CD14-positive monocyte (primary cell): ENCODE measurements around the gene DTX1. TPM values are rescaled to one million over a fixed set of nuclear protein-coding genes. Genes with fewer than 3 reads are reported as not detected.
"Not testable (repeated sequence)": the region's sequence is repeated elsewhere in the genome, so short reads cannot be mapped to it uniquely, and the experiment has no call there.

Experiments
- DNase-seq, 3 donors: peaks; one replicate each; pipeline ENCODE4 v3.0.0-alpha.2; 2011 to 2022
- H2AFZ ChIP-seq: 2 replicates; pipeline ENCODE4 v1.6.0; 2012; ENCODE audit warnings: mild to moderate bottlenecking, low read depth, low read length, inconsistent platforms; ENCODE audit not compliant: insufficient read depth, poor library complexity, severe bottlenecking
- H3K27ac ChIP-seq, 2 donors: 1 replicate in 1 of 2; 2 replicates in 1 of 2; pipeline ENCODE4 v1.5.1; 2012 to 2013; ENCODE audit warnings: low read length in 2 of 2, control low read depth in 1 of 2, inconsistent platforms in 1 of 2, low read depth in 1 of 2, mild to moderate bottlenecking in 1 of 2
- H3K27me3 ChIP-seq, 2 donors: one replicate each; pipeline versions ENCODE4 v1.6.0 to v1.6.1; 2011 to 2013; ENCODE audit warnings: low read length in 2 of 2; ENCODE audit not compliant: control insufficient read depth in 2 of 2, insufficient read depth in 2 of 2
- H3K36me3 ChIP-seq, 2 donors: replicated peaks in 1 of 2; 1 replicate in 1 of 2; 2 replicates in 1 of 2; pipeline versions ENCODE4 v1.5.1 to v1.6.1; 2012 to 2013; ENCODE audit warnings: low read length in 2 of 2, control low read depth in 1 of 2, inconsistent platforms in 1 of 2, mild to moderate bottlenecking in 1 of 2; ENCODE audit not compliant: insufficient read depth in 2 of 2, control insufficient read depth in 1 of 2
- H3K4me1 ChIP-seq, 2 donors: 1 replicate in 1 of 2; 2 replicates in 1 of 2; pipeline versions ENCODE4 v1.5.1 to v1.6.1; 2012 to 2013; ENCODE audit warnings: low read length in 2 of 2, control low read depth in 1 of 2, inconsistent platforms in 1 of 2, mild to moderate bottlenecking in 1 of 2, moderate library complexity in 1 of 2; ENCODE audit not compliant: insufficient read depth in 2 of 2, control insufficient read depth in 1 of 2
- H3K4me2 ChIP-seq: replicated peaks from 2 replicates; pipeline ENCODE3; 2012; ENCODE audit warnings: low read length, moderate library complexity, mild to moderate bottlenecking; ENCODE audit not compliant: poor library complexity, severe bottlenecking; ENCODE audit errors: extremely low read depth
- H3K4me3 ChIP-seq, 3 experiments: fragments of 200-600 bp in 1 of 3; sonication (generic) in 1 of 3; replicated peaks in 1 of 3; 1 replicate in 2 of 3; 2 replicates in 1 of 3; pipeline ENCODE4 v1.5.1; 2011 to 2013; ENCODE audit warnings: low read length in 3 of 3, mild to moderate bottlenecking in 3 of 3, control low read depth in 2 of 3, low read depth in 2 of 3, inconsistent platforms in 1 of 3, moderate library complexity in 1 of 3
- H3K79me2 ChIP-seq: 2 replicates; pipeline ENCODE4 v1.6.0; 2012; ENCODE audit warnings: mild to moderate bottlenecking, control low read depth, inconsistent platforms, low read length, moderate library complexity; ENCODE audit not compliant: insufficient read depth
- H3K9ac ChIP-seq: 2 replicates; pipeline ENCODE4 v1.6.0; 2017; ENCODE audit warnings: low read length, mild to moderate bottlenecking; ENCODE audit not compliant: insufficient read depth, poor library complexity, severe bottlenecking
- H3K9me3 ChIP-seq, 2 donors: replicated peaks in 1 of 2; 1 replicate in 1 of 2; 2 replicates in 1 of 2; pipeline versions ENCODE4 v1.5.1 to v1.6.1; 2012 to 2013; ENCODE audit warnings: low read length in 2 of 2, control low read depth in 1 of 2; ENCODE audit not compliant: control insufficient read depth in 1 of 2, insufficient read depth in 1 of 2
- H4K20me1 ChIP-seq: 2 replicates; pipeline ENCODE4 v1.6.0; 2012; ENCODE audit warnings: mild to moderate bottlenecking, low read length, control low read depth, moderate library complexity; ENCODE audit not compliant: insufficient read depth
- H3K27ac Mint-ChIP-seq, 7 donors: one replicate each; pipeline ENCODE4 v1.8.0; 2020; ENCODE audit warnings: mild to moderate bottlenecking in 7 of 7, mixed read lengths in 7 of 7, moderate library complexity in 6 of 7, inconsistent platforms in 2 of 7
- H3K27me3 Mint-ChIP-seq, 3 donors: one replicate each; pipeline ENCODE4 v1.8.0; 2021 to 2022; ENCODE audit warnings: low read depth in 3 of 3, mild to moderate bottlenecking in 3 of 3, mixed read lengths in 3 of 3, moderate library complexity in 3 of 3, inconsistent platforms in 1 of 3
- H3K36me3 Mint-ChIP-seq, 2 donors: one replicate each; pipeline ENCODE4 v1.8.0; 2020; ENCODE audit warnings: mixed read lengths in 2 of 2, inconsistent platforms in 1 of 2, mild to moderate bottlenecking in 1 of 2
- H3K4me1 Mint-ChIP-seq: one replicate; pipeline ENCODE4 v1.8.0; 2020; ENCODE audit warnings: mild to moderate bottlenecking, mixed read lengths
- H3K4me3 Mint-ChIP-seq, 2 donors: one replicate each; pipeline ENCODE4 v1.8.0; 2020; ENCODE audit warnings: mild to moderate bottlenecking in 2 of 2, mixed read lengths in 2 of 2, moderate library complexity in 1 of 2
- H3K9me3 Mint-ChIP-seq, 7 donors: one replicate each; pipeline ENCODE4 v1.8.0; 2020 to 2022; ENCODE audit warnings: mixed read lengths in 7 of 7, mild to moderate bottlenecking in 6 of 7, moderate library complexity in 6 of 7, inconsistent platforms in 2 of 7
- WGBS: methylation state at CpG from one replicate; pipeline ENCODE4 v1.1.5; 2013; ENCODE audit warnings: missing lambda C conversion rate; ENCODE audit not compliant: insufficient coverage; 5-methylcytosine and 5-hydroxymethylcytosine counted together
- intact Hi-C, 2 donors: fragments of 100-400 bp; cut with micrococcal nuclease; formaldehyde crosslinking; loops; one replicate each; pipeline versions ENCODE4 v1.15.0 to v1.15.1; 2023
- polyA plus RNA-seq, 3 donors: library from polyadenylated mRNA; depleted of rRNA in 1 of 3; unstranded in 2 of 3; stranded (reverse) in 1 of 3; fragments of 300-500 nt in 2 of 3; fragments of >200 nt in 1 of 3; fragmentation: Illumina TruSeq in 2 of 3; gene quantifications; 1 replicate in 2 of 3; 2 replicates in 1 of 3; pipeline ENCODE4 v1.2.3, GENCODE V29; 2012 to 2021
- TF ChIP-seq, protein P1 (sequence below): fragments of 200-600 bp; IDR thresholded peaks from one replicate; pipeline ENCODE4 v1.8.0; 2022; ENCODE audit warnings: antibody characterized with exemption, mild to moderate bottlenecking

DTX1 gene
- polyA plus RNA-seq, 3 donors: 0.04 TPM; not detected in 1

DNA sequence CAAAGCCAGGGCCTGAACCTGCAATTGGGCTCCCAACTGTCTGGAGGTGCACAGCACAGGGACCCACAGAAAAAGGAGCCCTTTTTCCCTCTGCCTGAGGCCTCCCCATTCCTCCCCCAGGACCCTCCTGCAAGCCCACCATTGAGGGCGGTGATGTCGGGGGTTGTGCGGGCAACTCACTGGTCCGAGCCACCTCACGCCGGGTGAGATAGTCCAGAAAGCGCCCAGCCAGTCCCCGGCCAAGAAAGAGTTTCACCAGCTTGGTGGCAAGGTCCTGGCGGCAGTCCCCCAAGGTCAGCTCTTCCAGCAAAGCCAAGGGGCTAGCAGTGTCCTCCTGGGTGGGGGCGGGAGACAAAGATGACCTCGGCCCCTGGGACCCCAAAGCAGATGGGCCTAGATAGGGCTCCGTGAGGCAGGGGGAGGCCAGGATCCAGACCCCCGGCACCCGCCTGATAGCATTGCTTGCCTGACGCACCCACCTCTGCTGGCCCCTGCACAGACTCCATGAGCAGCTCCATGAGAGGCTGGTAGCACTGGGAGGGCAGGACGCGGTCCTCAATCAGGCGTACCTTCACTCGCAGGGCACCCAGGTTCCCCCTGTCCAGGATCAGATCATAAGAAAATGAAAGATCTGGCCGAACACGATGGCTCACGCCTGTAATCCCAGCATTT is 59.1 kb downstream of the DTX1 start:
- H3K9ac ChIP-seq: no peak overlapping the region
- peaks cover 0 to 3% of the 10 kb centered on the region in 2 donors for H3K27me3 ChIP-seq
- H3K9me3 Mint-ChIP-seq: peaks cover 0 to 2% (median 0%) of the 10 kb centered on the region in 7 donors
- TF ChIP-seq, protein P1, sequence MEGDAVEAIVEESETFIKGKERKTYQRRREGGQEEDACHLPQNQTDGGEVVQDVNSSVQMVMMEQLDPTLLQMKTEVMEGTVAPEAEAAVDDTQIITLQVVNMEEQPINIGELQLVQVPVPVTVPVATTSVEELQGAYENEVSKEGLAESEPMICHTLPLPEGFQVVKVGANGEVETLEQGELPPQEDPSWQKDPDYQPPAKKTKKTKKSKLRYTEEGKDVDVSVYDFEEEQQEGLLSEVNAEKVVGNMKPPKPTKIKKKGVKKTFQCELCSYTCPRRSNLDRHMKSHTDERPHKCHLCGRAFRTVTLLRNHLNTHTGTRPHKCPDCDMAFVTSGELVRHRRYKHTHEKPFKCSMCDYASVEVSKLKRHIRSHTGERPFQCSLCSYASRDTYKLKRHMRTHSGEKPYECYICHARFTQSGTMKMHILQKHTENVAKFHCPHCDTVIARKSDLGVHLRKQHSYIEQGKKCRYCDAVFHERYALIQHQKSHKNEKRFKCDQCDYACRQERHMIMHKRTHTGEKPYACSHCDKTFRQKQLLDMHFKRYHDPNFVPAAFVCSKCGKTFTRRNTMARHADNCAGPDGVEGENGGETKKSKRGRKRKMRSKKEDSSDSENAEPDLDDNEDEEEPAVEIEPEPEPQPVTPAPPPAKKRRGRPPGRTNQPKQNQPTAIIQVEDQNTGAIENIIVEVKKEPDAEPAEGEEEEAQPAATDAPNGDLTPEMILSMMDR: no peak
- no peaks in the 10 kb centered on the region for H3K36me3 ChIP-seq
- no peak overlapping the region for H3K27ac Mint-ChIP-seq
- WGBS: 88% methylated on average over 22 of the region's 22 CpGs
- DNase-seq: no peak
- H3K9me3 ChIP-seq: no peaks in the 10 kb centered on the region
- H3K4me3 Mint-ChIP-seq: no peak overlapping the region
- peaks cover 3 to 10% (median 7%) of the 10 kb centered on the region in 3 donors for H3K27me3 Mint-ChIP-seq
- H3K4me1 Mint-ChIP-seq: no peaks in the 10 kb centered on the region
- H3K27ac ChIP-seq: no peak overlapping the region
- no peaks in the 10 kb centered on the region for H3K79me2 ChIP-seq
- no peak overlapping the region for H3K4me2 ChIP-seq
- H3K36me3 Mint-ChIP-seq: no peaks in the 10 kb centered on the region
- intact Hi-C loops: no loop called here
- no peak overlapping the region for H2AFZ ChIP-seq
- H3K4me3 ChIP-seq: no peak overlapping the region
- no peaks in the 10 kb centered on the region for H3K4me1 ChIP-seq
- H4K20me1 ChIP-seq: no peaks in the 10 kb centered on the region

DNA sequence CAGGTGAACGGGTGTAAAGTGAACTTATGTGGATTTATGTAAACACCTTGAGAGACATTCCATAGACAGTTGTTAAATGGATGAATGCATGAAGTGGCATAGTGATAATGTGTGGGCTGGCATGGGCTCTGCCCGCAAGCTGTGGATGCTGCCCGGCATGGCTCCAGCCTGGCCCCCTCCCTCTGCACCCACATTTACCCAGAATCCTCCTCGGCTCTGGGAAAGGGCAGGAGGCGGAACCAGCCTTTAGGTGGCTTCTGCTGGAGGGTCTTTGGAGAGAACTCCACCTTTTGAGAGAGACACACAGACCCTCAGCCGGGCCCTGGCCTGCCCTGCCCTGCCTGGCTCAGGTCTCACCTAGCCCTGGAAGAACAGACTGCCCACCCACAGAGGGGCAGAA is 60.3 kb downstream of the DTX1 start:
- no peak for DNase-seq
- Histone ChIP-seq H3K4me1 (no peaks in the 10 kb centered on the region), H3K79me2 (no peaks in the 10 kb centered on the region), H3K4me2 (no peak overlapping the region), H3K4me3 (no peak overlapping the region), H4K20me1 (no peaks in the 10 kb centered on the region), H3K36me3 (no peaks in the 10 kb centered on the region), H3K27ac (no peak overlapping the region), H2AFZ (no peak overlapping the region), H3K9me3 (no peaks in the 10 kb centered on the region), H3K27me3 (peaks cover 0 to 5% of the 10 kb centered on the region in 2 donors), H3K9ac (no peak overlapping the region)
- H3K27me3 Mint-ChIP-seq: peaks cover 3 to 9% (median 8%) of the 10 kb centered on the region in 3 donors
- intact Hi-C loops: no loop called here
- no peaks in the 10 kb centered on the region for H3K36me3 Mint-ChIP-seq
- TF ChIP-seq, protein P1: no peak
- H3K4me3 Mint-ChIP-seq: no peak overlapping the region
- peaks cover 0 to 2% (median 0%) of the 10 kb centered on the region in 7 donors for H3K9me3 Mint-ChIP-seq
- 80% methylated on average over 1 of the region's 6 CpGs for WGBS
- H3K4me1 Mint-ChIP-seq: no peaks in the 10 kb centered on the region
- H3K27ac Mint-ChIP-seq: no peak overlapping the region

- WGBS: 96% methylated on average over 3 of the region's 8 CpGs
- not testable (repeated sequence) for H3K27ac ChIP-seq, H3K9me3 ChIP-seq
Observed at GRCh38 chr12:113117684-113118083, 61.2 kb downstream of the DTX1 start.

More at GRCh38 chr12:113117684-113118083, 61.2 kb downstream of the DTX1 start:
- DNase-seq, H3K4me2 ChIP-seq, H3K4me3 Mint-ChIP-seq, H3K36me3 ChIP-seq, H3K9me3 Mint-ChIP-seq, H3K4me1 Mint-ChIP-seq, H3K36me3 Mint-ChIP-seq, intact Hi-C loops, H3K79me2 ChIP-seq, H3K27me3 ChIP-seq, H2AFZ ChIP-seq, H4K20me1 ChIP-seq, H3K9ac ChIP-seq, H3K4me3 ChIP-seq, H3K4me1 ChIP-seq: not testable (repeated sequence)
- peak overlapping the region in 1 of 7 donors; percentile 40 for H3K27ac Mint-ChIP-seq
- H3K27me3 Mint-ChIP-seq: peaks cover 3 to 11% (median 7%) of the 10 kb centered on the region in 3 donors
